A204.1 (cell line): ENCODE measurements around the gene MALRD1.
"Not testable (repeated sequence)": the region's sequence is repeated elsewhere in the genome, so short reads cannot be mapped to it uniquely, and the experiment has no call there.

Experiments
- FAIRE-seq: peaks from 2 replicates; lab custom pipeline; 2012; peaks lifted over from hg19 to GRCh38; lab: Jason Lieb, UNC

Gene MALRD1

GRCh38 chr10:19713800-19714525 lies 665.4 kb downstream of the MALRD1 start:
- FAIRE-seq, result no peak

- no peak for FAIRE-seq
Measured at GRCh38 chr10:19719284-19719683, 670.7 kb downstream of the MALRD1 start.

- FAIRE-seq, result no peak
Measured at GRCh38 chr10:19724287-19724686, 675.7 kb downstream of the MALRD1 start.

GRCh38 chr10:19728376-19728775 lies 679.8 kb downstream of the MALRD1 start:
- FAIRE-seq, result no peak

- no peak for FAIRE-seq
Measured at GRCh38 chr10:19728964-19729363, 680.4 kb downstream of the MALRD1 start.

- FAIRE-seq, result no peak
Measured at GRCh38 chr10:19730167-19730906, 681.7 kb downstream of the MALRD1 start.

GRCh38 chr10:19730907-19731217 lies 682.3 kb downstream of the MALRD1 start:
- no peak for FAIRE-seq

- no peak for FAIRE-seq
Measured at GRCh38 chr10:19731560-19731959, 683.0 kb downstream of the MALRD1 start.

- no peak for FAIRE-seq
Measured at GRCh38 chr10:19738440-19738839, 689.8 kb downstream of the MALRD1 start.

GRCh38 chr10:19739232-19739631 lies 690.6 kb downstream of the MALRD1 start:
- FAIRE-seq, result not testable (repeated sequence)

GRCh38 chr10:19742144-19742543 lies 693.5 kb downstream of the MALRD1 start:
- not testable (repeated sequence) for FAIRE-seq

- no peak for FAIRE-seq
Measured at GRCh38 chr10:19745672-19746071, 697.1 kb downstream of the MALRD1 start.

GRCh38 chr10:19749185-19749729 lies 700.7 kb downstream of the MALRD1 start:
- no peak for FAIRE-seq

GRCh38 chr10:19750972-19751371 lies 702.4 kb downstream of the MALRD1 start:
- no peak for FAIRE-seq

GRCh38 chr10:19756919-19757318 lies 708.3 kb downstream of the MALRD1 start:
- FAIRE-seq, result no peak

GRCh38 chr10:19762026-19762425 lies 713.4 kb downstream of the MALRD1 start:
- FAIRE-seq, result no peak

GRCh38 chr10:19764111-19764510 lies 715.5 kb downstream of the MALRD1 start:
- no peak for FAIRE-seq

GRCh38 chr10:19767876-19768275 lies 719.3 kb downstream of the MALRD1 start:
- no peak for FAIRE-seq

- not testable (repeated sequence) for FAIRE-seq
Measured at GRCh38 chr10:19769826-19770225, 721.2 kb downstream of the MALRD1 start.

- FAIRE-seq, result no peak
Measured at GRCh38 chr10:19772972-19773371, 724.4 kb downstream of the MALRD1 start.

- FAIRE-seq, result no peak
Measured at GRCh38 chr10:19775296-19775695, 726.7 kb downstream of the MALRD1 start.

- FAIRE-seq, result no peak
Measured at GRCh38 chr10:19777806-19778205, 729.2 kb downstream of the MALRD1 start.

GRCh38 chr10:19778996-19779395 lies 730.4 kb downstream of the MALRD1 start:
- FAIRE-seq, result no peak
